GM12878 (cell line): ENCODE results near the gene KTN1. TPM values are rescaled to one million over a fixed set of nuclear protein-coding genes. Genes with fewer than 3 reads are reported as not detected.

ENCODE experiments used
- ATAC-seq: fragments of 200-7000 bp; cut with Tn5 transposase; 3 replicates; pipeline ENCODE4 v1.9.1; 2020; ENCODE audit warnings: mild to moderate bottlenecking, moderate library complexity
- BruUV-seq: library from RNA; stranded (reverse); fragments of 400-500 nt; replicated peaks from 2 replicates; lab custom pipeline; 2021; lab: Mats Ljungman, UMichigan
- CTCF ChIA-PET: fragments of 300-600 bp; sonication (Branson Sonifier 250); formaldehyde crosslinking; extraction: SDS; loops from one replicate; lab custom pipeline; 2021; ENCODE audit warnings: inconsistent platforms; lab: Yijun Ruan, JAX
- POLR2A ChIA-PET: fragments of 350-600 bp; formaldehyde crosslinking; extraction: SDS; loops from one replicate; lab custom pipeline; 2021; ENCODE audit warnings: inconsistent platforms; lab: Charles Lee
- RAD21 ChIA-PET: fragments of 300-600 bp; sonication (Branson Sonifier 250); formaldehyde crosslinking; loops from one replicate; lab custom pipeline; 2023; ENCODE audit warnings: antibody characterized with exemption; ENCODE audit not compliant: unreplicated experiment; lab: Charles Lee
- SMC1A ChIA-PET: fragments of 300-600 bp; sonication (Branson Sonifier 250); formaldehyde crosslinking; loops from one replicate; lab custom pipeline; 2023; ENCODE audit not compliant: unreplicated experiment, uncharacterized antibody; lab: Charles Lee
- DNase-seq: peaks from one replicate; pipeline ENCODE4 v3.0.0-alpha.2; 2011; ENCODE audit warnings: low read depth, low spot score
- FAIRE-seq: peaks from 3 replicates; lab custom pipeline; 2011; peaks lifted over from hg19 to GRCh38; lab: Jason Lieb, UNC
- H2AFZ ChIP-seq: 2 replicates; pipeline ENCODE4 v1.6.0; 2011; ENCODE audit warnings: low read depth, low read length, control low read depth; ENCODE audit not compliant: control insufficient read depth
- H3K27ac ChIP-seq: 2 replicates; pipeline ENCODE4 v1.5.1; 2011; ENCODE audit warnings: control low read depth; ENCODE audit not compliant: control insufficient read depth, insufficient read depth
- H3K27me3 ChIP-seq, 2 experiments: replicated peaks in 1 of 2; 2 replicates each; pipeline versions ENCODE4 v1.6.0 to v1.6.1; 2011; ENCODE audit warnings: low read length in 1 of 2; ENCODE audit not compliant: control insufficient read depth in 2 of 2, insufficient read depth in 2 of 2
- H3K36me3 ChIP-seq, 2 experiments: 2 replicates each; pipeline ENCODE4 v1.5.1; 2011; ENCODE audit warnings: low read length in 1 of 2; ENCODE audit not compliant: control insufficient read depth in 2 of 2, insufficient read depth in 2 of 2
- H3K4me1 ChIP-seq: 2 replicates; pipeline ENCODE4 v1.6.1; 2011; ENCODE audit warnings: mild to moderate bottlenecking, low read length, moderate library complexity, mixed read lengths; ENCODE audit not compliant: control insufficient read depth, insufficient read depth
- H3K4me2 ChIP-seq: 2 replicates; pipeline ENCODE4 v1.6.0; 2011; ENCODE audit warnings: control low read depth; ENCODE audit not compliant: control insufficient read depth, insufficient read depth
- H3K4me3 ChIP-seq: fragments of 200-600 bp; sonication (generic); 2 replicates; pipeline ENCODE4 v1.5.1; 2016
- H3K79me2 ChIP-seq: 2 replicates; pipeline ENCODE4 v1.6.0; 2011; ENCODE audit warnings: low read length; ENCODE audit not compliant: control insufficient read depth, insufficient read depth
- H3K9ac ChIP-seq: 2 replicates; pipeline ENCODE4 v1.8.0; 2011; ENCODE audit warnings: low read length, control low read depth, mixed read lengths; ENCODE audit not compliant: control insufficient read depth, insufficient read depth
- H3K9me3 ChIP-seq: replicated peaks from 3 replicates; pipeline ENCODE4 v1.5.1; 2011; ENCODE audit warnings: mild to moderate bottlenecking, low read length; ENCODE audit not compliant: control insufficient read depth, insufficient read depth
- H4K20me1 ChIP-seq: 2 replicates; pipeline ENCODE4 v1.6.0; 2011; ENCODE audit not compliant: control insufficient read depth, insufficient read depth
- FOXM1 ChIP-seq: IDR thresholded peaks from 2 replicates; pipeline ENCODE4 v1.6.1; 2012; ENCODE audit warnings: low read depth, mild to moderate bottlenecking, inconsistent platforms, low read length, moderate library complexity
- GABPA ChIP-seq: IDR thresholded peaks from 2 replicates; pipeline ENCODE4 v1.6.1; 2014; ENCODE audit warnings: antibody characterized with exemption, low read depth, mild to moderate bottlenecking, inconsistent platforms
- HDAC6 ChIP-seq: fragments of 200-600 bp; sonication (generic); IDR thresholded peaks from one replicate; pipeline ENCODE4 v1.8.0; 2017; ENCODE audit warnings: antibody characterized with exemption; ENCODE audit not compliant: unreplicated experiment
- IKZF2 ChIP-seq, 2 experiments: fragments of 450-650 bp; IDR thresholded peaks; 2 replicates each; pipeline ENCODE4 v1.6.1; 2017; ENCODE audit warnings: mild to moderate bottlenecking in 2 of 2, moderate library complexity in 2 of 2
- JUNB ChIP-seq: IDR thresholded peaks from 2 replicates; pipeline ENCODE4 v1.6.1; 2016; ENCODE audit warnings: antibody characterized with exemption, mild to moderate bottlenecking
- KDM1A ChIP-seq: fragments of 200-600 bp; sonication (generic); IDR thresholded peaks from 2 replicates; pipeline ENCODE4 v1.6.1; 2016; ENCODE audit warnings: borderline replicate concordance
- MEF2B ChIP-seq: fragments of 450-650 bp; IDR thresholded peaks from 2 replicates; pipeline ENCODE4 v1.6.1; 2018; ENCODE audit warnings: mild to moderate bottlenecking, moderate library complexity; ENCODE audit not compliant: partially characterized antibody, poor library complexity, severe bottlenecking
- MLLT1 ChIP-seq: fragments of 450-650 bp; IDR thresholded peaks from 2 replicates; pipeline ENCODE4 v1.6.1; 2016; ENCODE audit warnings: mild to moderate bottlenecking
- MTA3 ChIP-seq: IDR thresholded peaks from 2 replicates; pipeline ENCODE4 v1.6.1; 2012; ENCODE audit warnings: low read length, inconsistent platforms, borderline replicate concordance
- NBN ChIP-seq: fragments of 450-650 bp; IDR thresholded peaks from 2 replicates; pipeline ENCODE4 v1.6.1; 2016
- PBX3 ChIP-seq: IDR thresholded peaks from 2 replicates; pipeline ENCODE4 v1.6.1; 2011; ENCODE audit warnings: mild to moderate bottlenecking, low read depth, low read length, moderate library complexity; ENCODE audit not compliant: insufficient replicate concordance
- RELB ChIP-seq: fragments of 450-650 bp; IDR thresholded peaks from 2 replicates; pipeline ENCODE4 v1.6.1; 2017; ENCODE audit warnings: low read depth, mild to moderate bottlenecking, moderate library complexity
- TARDBP ChIP-seq: IDR thresholded peaks from 2 replicates; pipeline ENCODE4 v1.6.1; 2016; ENCODE audit warnings: borderline replicate concordance
- ZBTB11 ChIP-seq: fragments of 450-650 bp; formaldehyde crosslinking; IDR thresholded peaks from 2 replicates; pipeline ENCODE4 v1.5.0; 2022; ENCODE audit warnings: mild to moderate bottlenecking, missing genetic modification characterization
- ZZZ3 ChIP-seq: IDR thresholded peaks from 2 replicates; pipeline ENCODE4 v1.6.1; 2011; ENCODE audit warnings: low read depth; ENCODE audit not compliant: control insufficient read depth, insufficient read length
- WGBS: methylation state at CpG from one replicate; pipeline ENCODE4 v1.1.6; 2016; ENCODE audit warnings: low lambda C conversion rate; ENCODE audit not compliant: insufficient replicate concordance, insufficient coverage; ENCODE audit errors: missing lambda C conversion rate; 5-methylcytosine and 5-hydroxymethylcytosine counted together
- in situ Hi-C: fragments of 300-500 bp; cut with MboI; formaldehyde crosslinking; loops from 9 replicates; pipeline ENCODE4 v1.14.3; 2018; ENCODE audit warnings: mixed read lengths
- intact Hi-C: fragments of 100-400 bp; cut with micrococcal nuclease; formaldehyde crosslinking; loops from one replicate; pipeline ENCODE4 v1.14.2; 2022; ENCODE audit not compliant: unreplicated experiment
- polyA plus RNA-seq, 11 experiments: library from polyadenylated mRNA; depleted of rRNA in 4 of 11; unstranded in 6 of 11; stranded (reverse) in 5 of 11; fragments of >200 nt; fragmentation: Nextera tagmentation in 4 of 11; fragmentation: Illumina TruSeq in 1 of 11; extraction: Ambion mirVana in 4 of 11; extraction: Trizol in 1 of 11; gene quantifications; 1 replicate in 1 of 11; 2 replicates in 10 of 11; pipeline versions ENCODE4 v1.2.1 to v1.2.3, GENCODE V29; 2011 to 2016; ENCODE audit warnings: inconsistent platforms in 2 of 11, missing spikeins in 2 of 11, low read depth in 1 of 11
- total RNA-seq, 4 experiments: library from RNA; depleted of rRNA in 3 of 4; stranded (reverse); fragments of >200 nt in 3 of 4; fragmentation: Illumina TruSeq in 1 of 4; extraction: Trizol in 1 of 4; gene quantifications; 2 replicates each; pipeline versions ENCODE4 v1.2.1 to v1.2.3, GENCODE V29; 2013 to 2021

Gene KTN1
- total and polyA plus RNA-seq, 10 of the 15 experiments (the other 5 are each of a cell fraction or from before 2014, with no cell fraction given) = 50.6 to 154 (median 84.2) TPM

- no peak for TF ChIP-seq GABPA
These were observed 12.4 kb downstream of the KTN1 start (continued) for GRCh38 chr14:55592436-55592835.

- Histone ChIP-seq H3K9me3 (no peaks in the 10 kb centered on the region; the same call in none of the 3 replicates), H3K27me3 (no peaks in the 10 kb centered on the region), H3K4me3 (no peak overlapping the region), H3K27ac (no peak overlapping the region), H3K9ac (no peak overlapping the region), H2AFZ (no peak overlapping the region), H4K20me1 (no peaks in the 10 kb centered on the region), H3K36me3 (peaks cover 0 to 5% of the 10 kb centered on the region in 2 experiments; a peak in 2 of 4 replicates), H3K4me1 (no peaks in the 10 kb centered on the region), H3K79me2 (peaks cover 68% of the 10 kb centered on the region), H3K4me2 (no peak overlapping the region)
- FAIRE-seq (no peak), DNase-seq (no peak), ATAC-seq (no peak)
- BruUV-seq = no TSS peak
- RAD21 ChIA-PET = interaction anchor here (0.7 kb wide), 1 partner anchor 12 kb away, joined by 3 read pairs; no protein-coding TSS in a partner anchor
- in situ Hi-C loops (no loop called here), intact Hi-C loops (no loop called here)
- CTCF ChIA-PET = interaction anchor here (0.6 to 1.1 kb wide), 2 partner anchors 9 to 385 kb away, joined by 3 read pairs; no protein-coding TSS in a partner anchor
- POLR2A ChIA-PET = interaction anchor here (0.6 to 0.7 kb wide), 3 partner anchors 7 to 814 kb away, joined by 3 to 9 read pairs (median 4); no protein-coding TSS in a partner anchor
- WGBS = 96% methylated on average over 2 of the region's 2 CpGs
- SMC1A ChIA-PET = interaction anchor here (1.1 to 2.0 kb wide), 3 partner anchors 22 to 148 kb away, joined by 3 to 5 read pairs (median 4); no protein-coding TSS in a partner anchor
- TF ChIP-seq MLLT1 (no peak), KDM1A (no peak), RELB (no peak), TARDBP (no peak), PBX3 (no peak), MEF2B (no peak), HDAC6 (no peak), FOXM1 (no peak), NBN (no peak), ZZZ3 (no peak), MTA3 (no peak), JUNB (no peak), IKZF2 (IDR thresholded peaks at IDR 0.05) (no peak), ZBTB11 (CRISPR knock-in tag) (no peak)
These were observed 13.7 kb downstream of the KTN1 start for GRCh38 chr14:55593698-55594097.
